K562 (cell line): ENCODE measurements around the gene ATXN1. TPM values are rescaled to one million over a fixed set of nuclear protein-coding genes. Genes with fewer than 3 reads are reported as not detected.

Source experiments
- C11orf30 ChIP-seq: fragments of 450-650 bp; IDR thresholded peaks from 2 replicates; pipeline ENCODE4 v1.6.1; 2016; ENCODE audit warnings: low read depth, mild to moderate bottlenecking
- CCNT2 ChIP-seq: IDR thresholded peaks from 2 replicates; pipeline ENCODE4 v1.6.1; 2011; ENCODE audit warnings: borderline replicate concordance, low read depth, mild to moderate bottlenecking, moderate library complexity, mixed read lengths, low read length; ENCODE audit not compliant: insufficient read length; ENCODE audit errors: extremely low read depth
- CHD7 ChIP-seq: fragments of 200-600 bp; sonication (generic); IDR thresholded peaks from one replicate; pipeline ENCODE4 v1.6.1; 2012; ENCODE audit warnings: mild to moderate bottlenecking, low read depth, low read length, inconsistent platforms
- JUND ChIP-seq, 2 experiments: IDR thresholded peaks; 2 replicates in 1 of 2; 3 replicates in 1 of 2; pipeline ENCODE4 v1.6.1; 2011; ENCODE audit warnings: borderline replicate concordance in 2 of 2, low read depth in 2 of 2, low read length in 2 of 2, improper control_type of control experiment in 1 of 2, missing biosample characterization in 1 of 2, missing genetic modification characterization in 1 of 2, missing genetic modification reagents in 1 of 2
- LCOR ChIP-seq: sonication (generic); formaldehyde crosslinking; IDR thresholded peaks from 2 replicates; pipeline ENCODE4 v1.8.0; 2022; ENCODE audit warnings: mild to moderate bottlenecking, missing genetic modification reagents
- RBFOX2 ChIP-seq: fragments of 200-400 bp; formaldehyde crosslinking; IDR thresholded peaks from 2 replicates; pipeline ENCODE4 v1.6.1; 2017; ENCODE audit warnings: low read depth, mild to moderate bottlenecking, low read length, moderate library complexity
- RBM34 ChIP-seq: fragments of 200-400 bp; formaldehyde crosslinking; IDR thresholded peaks from 2 replicates; pipeline ENCODE4 v1.6.1; 2018; ENCODE audit warnings: low read length, borderline replicate concordance; ENCODE audit not compliant: insufficient read depth
- SRF ChIP-seq, 2 experiments: fragments of 250-450, 450-650 bp in 1 of 2; sonication (Bioruptor Pico) in 1 of 2; sonication (generic) in 1 of 2; formaldehyde crosslinking; IDR thresholded peaks; 2 replicates each; pipeline versions ENCODE4 v1.5.0 to v1.5.1; 2020 to 2022; ENCODE audit warnings: mild to moderate bottlenecking in 1 of 2, missing genetic modification reagents in 1 of 2
- TFE3 ChIP-seq: fragments of 450-650 bp; formaldehyde crosslinking; IDR thresholded peaks from 2 replicates; pipeline ENCODE4 v1.4.0; 2020; ENCODE audit warnings: mild to moderate bottlenecking, mixed read lengths
- YBX1 ChIP-seq: fragments of 450-650 bp; IDR thresholded peaks from 2 replicates; pipeline ENCODE4 v1.7.1; 2016; ENCODE audit warnings: mild to moderate bottlenecking
- polyA plus RNA-seq, 8 experiments: library from polyadenylated mRNA; depleted of rRNA in 4 of 8; stranded (reverse) in 5 of 8; unstranded in 3 of 8; fragments of >200 nt; fragmentation: Nextera tagmentation in 2 of 8; fragmentation: Illumina TruSeq in 1 of 8; extraction: Ambion mirVana in 2 of 8; extraction: Trizol in 1 of 8; gene quantifications; 2 replicates each; pipeline versions ENCODE4 v1.2.1 to v1.2.3, GENCODE V29; 2011 to 2014; ENCODE audit warnings: inconsistent platforms in 1 of 8, missing spikeins in 1 of 8
- total RNA-seq, 7 experiments: library from RNA; depleted of rRNA in 6 of 7; stranded (reverse); fragments of >200 nt in 6 of 7; fragmentation: Illumina TruSeq in 2 of 7; extraction: Trizol in 2 of 7; gene quantifications; 2 replicates each; pipeline versions ENCODE4 v1.2.1 to v1.2.3, GENCODE V29; 2011 to 2021; ENCODE audit warnings: low replicate concordance in 1 of 7
- TF ChIP-seq, protein P1 (sequence below): fragments of 250-450 bp; sonication (Bioruptor Pico); IDR thresholded peaks from 2 replicates; pipeline ENCODE4 v1.5.0; 2020; ENCODE audit warnings: mild to moderate bottlenecking, borderline replicate concordance

ATXN1 gene
- total and polyA plus RNA-seq, 9 of the 15 experiments (the other 6 are each of a cell fraction or from before 2014, with no cell fraction given), result under 0.01 to 1.2 (median 0.58) TPM

DNA sequence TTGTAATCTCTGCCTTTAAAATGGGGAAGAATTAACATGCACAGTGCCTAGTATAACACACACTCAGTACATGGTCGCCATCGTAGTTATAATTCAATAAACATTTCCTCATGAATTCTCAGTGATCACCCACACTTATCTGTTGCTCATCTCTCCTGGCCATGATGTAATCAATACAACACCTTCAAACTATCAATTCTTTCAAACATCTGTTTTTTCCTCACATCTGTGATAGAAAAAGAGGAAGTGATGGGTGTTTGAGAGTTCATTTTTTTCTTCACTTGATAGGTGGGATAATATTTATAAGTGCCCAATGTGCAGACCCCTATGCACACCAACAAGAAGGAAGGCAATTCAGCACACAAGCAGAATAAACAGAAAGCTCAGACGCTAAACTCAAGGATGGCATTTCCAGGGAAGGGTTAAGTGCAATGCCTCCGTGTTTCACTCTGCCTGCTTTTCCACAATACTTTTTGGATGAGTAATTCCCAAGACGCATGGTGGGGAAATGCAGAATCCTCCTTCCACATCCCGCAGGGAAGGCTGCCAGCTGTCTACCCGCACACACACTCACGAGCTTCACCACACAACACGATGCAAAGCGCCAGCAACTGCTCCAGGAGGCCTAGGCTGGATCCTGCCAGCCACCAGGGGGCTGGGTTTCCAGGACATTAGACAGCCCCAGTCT lies 422.5 kb downstream of the ATXN1 start (continued):
- TF ChIP-seq, protein P1, sequence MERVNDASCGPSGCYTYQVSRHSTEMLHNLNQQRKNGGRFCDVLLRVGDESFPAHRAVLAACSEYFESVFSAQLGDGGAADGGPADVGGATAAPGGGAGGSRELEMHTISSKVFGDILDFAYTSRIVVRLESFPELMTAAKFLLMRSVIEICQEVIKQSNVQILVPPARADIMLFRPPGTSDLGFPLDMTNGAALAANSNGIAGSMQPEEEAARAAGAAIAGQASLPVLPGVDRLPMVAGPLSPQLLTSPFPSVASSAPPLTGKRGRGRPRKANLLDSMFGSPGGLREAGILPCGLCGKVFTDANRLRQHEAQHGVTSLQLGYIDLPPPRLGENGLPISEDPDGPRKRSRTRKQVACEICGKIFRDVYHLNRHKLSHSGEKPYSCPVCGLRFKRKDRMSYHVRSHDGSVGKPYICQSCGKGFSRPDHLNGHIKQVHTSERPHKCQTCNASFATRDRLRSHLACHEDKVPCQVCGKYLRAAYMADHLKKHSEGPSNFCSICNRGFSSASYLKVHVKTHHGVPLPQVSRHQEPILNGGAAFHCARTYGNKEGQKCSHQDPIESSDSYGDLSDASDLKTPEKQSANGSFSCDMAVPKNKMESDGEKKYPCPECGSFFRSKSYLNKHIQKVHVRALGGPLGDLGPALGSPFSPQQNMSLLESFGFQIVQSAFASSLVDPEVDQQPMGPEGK (CRISPR knock-in tag), result no peak
- no peak for TF ChIP-seq RBFOX2
- TF ChIP-seq JUND (IDR thresholded peaks at IDR 0.05; ENCODE audit: borderline replicate concordance, low read depth, low read length), result no peak
- no peak for TF ChIP-seq JUND (tag; IDR thresholded peaks at IDR 0.05; ENCODE audit: borderline replicate concordance, low read depth, low read length)
- TF ChIP-seq C11orf30, result no peak
- TF ChIP-seq YBX1, result no peak
- no peak for TF ChIP-seq TFE3 (CRISPR knock-in tag)
- TF ChIP-seq CHD7, result no peak
- TF ChIP-seq CCNT2, result no peak
- no peak for TF ChIP-seq SRF (CRISPR knock-in tag; IDR thresholded peaks at IDR 0.05)
- no peak for TF ChIP-seq LCOR
- TF ChIP-seq RBM34, result no peak
